ENCODE data around the gene NDRG3. TPM values are rescaled to one million over a fixed set of nuclear protein-coding genes. Genes with fewer than 3 reads are reported as not detected.

The NDRG3 gene
- polyA plus RNA-seq, 1 of the 3 experiments (the other 2 are of a cell fraction), result 20.5 TPM

- CTCF ChIA-PET, result interaction anchor here (0.6 to 1.3 kb wide), 4 partner anchors 20 to 191 kb away, joined by 3 to 5 read pairs (median 4); no protein-coding TSS in a partner anchor
- DNase-seq, result no peak
These were observed 36.8 kb downstream of the NDRG3 start for GRCh38 chr20:36709126-36709525.

More at GRCh38 chr20:36709126-36709525, 36.8 kb downstream of the NDRG3 start:
- H3K4me1 ChIP-seq (ENCODE audit: control insufficient read depth in 1 of 2, insufficient read depth in 2 of 2, low read depth in 1 of 2, low read length in 1 of 2), result no peaks in the 10 kb centered on the region
- TF ChIP-seq NFIC (IDR thresholded peaks at IDR 0.05; ENCODE audit: borderline replicate concordance) (no peak), CHD2 (IDR thresholded peaks at IDR 0.05; ENCODE audit: low read length, partially characterized antibody) (no peak), NRF1 (IDR thresholded peaks at IDR 0.05; ENCODE audit: low read depth, low read length) (no peak), ELF1 (IDR thresholded peaks at IDR 0.05) (no peak), TCF12 (IDR thresholded peaks at IDR 0.05) (no peak), JUND (IDR thresholded peaks at IDR 0.05) (no peak), SIN3A (IDR thresholded peaks at IDR 0.05; ENCODE audit: borderline replicate concordance, low read depth, low read length) (no peak), REST (IDR thresholded peaks at IDR 0.05; ENCODE audit: low read depth, low read length) (no peak), MXI1 (IDR thresholded peaks at IDR 0.05; ENCODE audit: low read depth, low read length) (no peak), FOSL2 (IDR thresholded peaks at IDR 0.05; ENCODE audit: borderline replicate concordance, low read depth) (no peak)
- TF ChIP-seq, protein P1, sequence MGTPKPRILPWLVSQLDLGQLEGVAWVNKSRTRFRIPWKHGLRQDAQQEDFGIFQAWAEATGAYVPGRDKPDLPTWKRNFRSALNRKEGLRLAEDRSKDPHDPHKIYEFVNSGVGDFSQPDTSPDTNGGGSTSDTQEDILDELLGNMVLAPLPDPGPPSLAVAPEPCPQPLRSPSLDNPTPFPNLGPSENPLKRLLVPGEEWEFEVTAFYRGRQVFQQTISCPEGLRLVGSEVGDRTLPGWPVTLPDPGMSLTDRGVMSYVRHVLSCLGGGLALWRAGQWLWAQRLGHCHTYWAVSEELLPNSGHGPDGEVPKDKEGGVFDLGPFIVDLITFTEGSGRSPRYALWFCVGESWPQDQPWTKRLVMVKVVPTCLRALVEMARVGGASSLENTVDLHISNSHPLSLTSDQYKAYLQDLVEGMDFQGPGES (IDR thresholded peaks at IDR 0.05; ENCODE audit: low read depth, low read length), result no peak
- TF ChIP-seq, protein P2, sequence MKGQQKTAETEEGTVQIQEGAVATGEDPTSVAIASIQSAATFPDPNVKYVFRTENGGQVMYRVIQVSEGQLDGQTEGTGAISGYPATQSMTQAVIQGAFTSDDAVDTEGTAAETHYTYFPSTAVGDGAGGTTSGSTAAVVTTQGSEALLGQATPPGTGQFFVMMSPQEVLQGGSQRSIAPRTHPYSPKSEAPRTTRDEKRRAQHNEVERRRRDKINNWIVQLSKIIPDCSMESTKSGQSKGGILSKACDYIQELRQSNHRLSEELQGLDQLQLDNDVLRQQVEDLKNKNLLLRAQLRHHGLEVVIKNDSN (IDR thresholded peaks at IDR 0.05; ENCODE audit: borderline replicate concordance, low read depth), result no peak
- no peaks in the 10 kb centered on the region for H3F3A ChIP-seq (replicated peaks; ENCODE audit: insufficient read depth)
- no peak overlapping the region for H3K27ac ChIP-seq (ENCODE audit: low read depth in 2 of 2, low read length in 1 of 2)
- H2AFZ ChIP-seq (ENCODE audit: low read depth), result no peak overlapping the region
- no peak overlapping the region for H3K4me2 ChIP-seq
- no peaks in the 10 kb centered on the region for H3K9me2 ChIP-seq
- no peaks in the 10 kb centered on the region for H4K20me1 ChIP-seq (ENCODE audit: insufficient read depth)
- H3K9ac ChIP-seq, result no peak overlapping the region
- no peaks in the 10 kb centered on the region for H3K36me3 ChIP-seq (replicated peaks in 1 of 2; ENCODE audit: control insufficient read depth in 1 of 2, insufficient read depth in 2 of 2, low read length in 1 of 2)
- 90% methylated on average over 5 of the region's 5 CpGs for WGBS (ENCODE audit: low lambda C conversion rate)
- H3K4me3 ChIP-seq (ENCODE audit: low read depth in 2 of 2, low read length in 1 of 2), result no peak overlapping the region
- POLR2A ChIA-PET, result no interaction called here
- H3K79me2 ChIP-seq (ENCODE audit: insufficient read depth), result no peaks in the 10 kb centered on the region
- H3K27me3 ChIP-seq (ENCODE audit: insufficient read depth), result no peaks in the 10 kb centered on the region
- H3K9me3 ChIP-seq, result no peaks in the 10 kb centered on the region
